A549 (cell line): ENCODE results near the gene SV2C.

Experiments
- MAX ChIP-seq: IDR thresholded peaks from 2 replicates; pipeline ENCODE4 v1.6.1; 2012
- POLR2A ChIP-seq: IDR thresholded peaks from 2 replicates; pipeline ENCODE4 v1.6.1; 2012; ENCODE audit warnings: mild to moderate bottlenecking, low read length

- TF ChIP-seq MAX (no peak), POLR2A (no peak)
Observed at GRCh38 chr5:76192837-76193236, 109.7 kb downstream of the SV2C start.
